K562 (cell line): ENCODE measurements around the gene ST6GAL1.

Source experiments
- HDAC6 ChIP-seq: IDR thresholded peaks from 2 replicates; pipeline ENCODE4 v1.6.1; 2012; ENCODE audit warnings: low read depth, mild to moderate bottlenecking, control low read depth, inconsistent platforms, low read length, moderate library complexity
- PTBP1 ChIP-seq: fragments of 200-400 bp; formaldehyde crosslinking; IDR thresholded peaks from 2 replicates; pipeline ENCODE4 v1.6.1; 2017; ENCODE audit warnings: low read depth, low read length
- SIX5 ChIP-seq, 2 experiments: IDR thresholded peaks; 2 replicates each; pipeline ENCODE4 v1.6.1; 2011; ENCODE audit warnings: low read length in 2 of 2, borderline replicate concordance in 1 of 2, low read depth in 1 of 2, mild to moderate bottlenecking in 1 of 2, moderate library complexity in 1 of 2; ENCODE audit not compliant: insufficient read depth in 1 of 2
- TCF7L2 ChIP-seq: fragments of 150-350 bp; IDR thresholded peaks from 2 replicates; pipeline ENCODE4 v1.6.1; 2016; ENCODE audit warnings: low read depth, mild to moderate bottlenecking, low read length, moderate library complexity
- ZKSCAN1 ChIP-seq: fragments of 150-350 bp; IDR thresholded peaks from 2 replicates; pipeline ENCODE4 v1.6.1; 2016; ENCODE audit warnings: low read depth, low read length
- TF ChIP-seq, protein P1 (sequence below), 3 experiments: IDR thresholded peaks in 2 of 3; conservative IDR thresholded peaks in 1 of 3; 2 replicates each; pipeline ENCODE4 v1.5.1; 2011 to 2012; ENCODE audit warnings: low read length in 3 of 3, mild to moderate bottlenecking in 3 of 3, control low read depth in 2 of 3, improper control_type of control experiment in 1 of 3, inconsistent platforms in 1 of 3, low read depth in 1 of 3, mixed read lengths in 1 of 3, moderate library complexity in 1 of 3; ENCODE audit not compliant: insufficient read depth in 2 of 3

- TF ChIP-seq TCF7L2 (no peak), PTBP1 (no peak), ZKSCAN1 (no peak), SIX5 (IDR thresholded peaks at IDR 0.05; ENCODE audit: borderline replicate concordance in 1 of 2, insufficient read depth in 1 of 2, low read depth in 1 of 2, low read length in 2 of 2) (no peak), HDAC6 (no peak)
- TF ChIP-seq, protein P1, sequence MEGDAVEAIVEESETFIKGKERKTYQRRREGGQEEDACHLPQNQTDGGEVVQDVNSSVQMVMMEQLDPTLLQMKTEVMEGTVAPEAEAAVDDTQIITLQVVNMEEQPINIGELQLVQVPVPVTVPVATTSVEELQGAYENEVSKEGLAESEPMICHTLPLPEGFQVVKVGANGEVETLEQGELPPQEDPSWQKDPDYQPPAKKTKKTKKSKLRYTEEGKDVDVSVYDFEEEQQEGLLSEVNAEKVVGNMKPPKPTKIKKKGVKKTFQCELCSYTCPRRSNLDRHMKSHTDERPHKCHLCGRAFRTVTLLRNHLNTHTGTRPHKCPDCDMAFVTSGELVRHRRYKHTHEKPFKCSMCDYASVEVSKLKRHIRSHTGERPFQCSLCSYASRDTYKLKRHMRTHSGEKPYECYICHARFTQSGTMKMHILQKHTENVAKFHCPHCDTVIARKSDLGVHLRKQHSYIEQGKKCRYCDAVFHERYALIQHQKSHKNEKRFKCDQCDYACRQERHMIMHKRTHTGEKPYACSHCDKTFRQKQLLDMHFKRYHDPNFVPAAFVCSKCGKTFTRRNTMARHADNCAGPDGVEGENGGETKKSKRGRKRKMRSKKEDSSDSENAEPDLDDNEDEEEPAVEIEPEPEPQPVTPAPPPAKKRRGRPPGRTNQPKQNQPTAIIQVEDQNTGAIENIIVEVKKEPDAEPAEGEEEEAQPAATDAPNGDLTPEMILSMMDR (IDR thresholded peaks at IDR 0.05 in 2 of 3, conservative IDR thresholded peaks at IDR 0.05 in 1 of 3; ENCODE audit: insufficient read depth in 2 of 3, low read depth in 1 of 3, low read length in 3 of 3): no peak
Measured at GRCh38 chr3:187025656-187026316, 95.5 kb downstream of the ST6GAL1 start.
